Stimulated activated CD4-positive, alpha-beta T cell treated with anti-CD3 and anti-CD28 coated beads, Interleukin-1b, Interleukin-23, amount 100 ng/mL, for 48 hours (primary cell): Measurements from ENCODE around the gene SNN.

Experiments
- DNase-seq: peaks from one replicate; pipeline ENCODE4 v3.0.0-alpha.2; 2020

Gene SNN

DNA sequence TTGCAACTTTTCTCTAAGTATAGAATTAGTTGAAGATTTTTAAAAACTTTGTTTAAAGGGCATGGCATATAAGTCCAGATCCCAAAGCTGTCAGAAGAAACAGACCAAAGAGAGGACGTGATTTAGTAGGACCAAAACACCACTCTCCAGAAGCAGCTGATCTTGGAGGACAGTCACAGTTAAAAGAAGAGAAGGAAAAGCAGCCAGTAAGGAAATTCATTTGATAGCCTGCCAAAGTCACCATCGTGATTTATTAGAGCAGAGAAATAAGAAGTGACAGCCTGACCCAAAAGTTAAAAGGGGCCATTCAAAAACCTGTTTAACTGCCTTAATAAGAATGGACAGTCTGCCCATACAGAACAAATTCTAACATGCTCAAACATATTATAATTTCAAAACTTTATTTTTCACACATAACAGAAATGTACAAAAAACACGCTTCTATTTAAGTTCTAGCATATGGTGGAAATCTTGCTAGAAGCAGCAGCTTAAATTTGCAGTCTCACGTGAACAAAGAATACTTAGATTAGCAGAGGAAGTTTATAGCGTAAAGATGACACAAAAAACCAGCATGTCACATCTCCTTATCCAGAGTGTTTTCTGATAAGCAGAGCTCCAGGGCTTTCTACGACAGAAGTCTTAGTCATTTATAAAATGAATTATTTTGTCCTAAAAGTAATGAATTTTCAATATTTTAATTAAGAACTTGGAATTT, 37.2 kb downstream of the SNN start:
- no peak for DNase-seq

DNA sequence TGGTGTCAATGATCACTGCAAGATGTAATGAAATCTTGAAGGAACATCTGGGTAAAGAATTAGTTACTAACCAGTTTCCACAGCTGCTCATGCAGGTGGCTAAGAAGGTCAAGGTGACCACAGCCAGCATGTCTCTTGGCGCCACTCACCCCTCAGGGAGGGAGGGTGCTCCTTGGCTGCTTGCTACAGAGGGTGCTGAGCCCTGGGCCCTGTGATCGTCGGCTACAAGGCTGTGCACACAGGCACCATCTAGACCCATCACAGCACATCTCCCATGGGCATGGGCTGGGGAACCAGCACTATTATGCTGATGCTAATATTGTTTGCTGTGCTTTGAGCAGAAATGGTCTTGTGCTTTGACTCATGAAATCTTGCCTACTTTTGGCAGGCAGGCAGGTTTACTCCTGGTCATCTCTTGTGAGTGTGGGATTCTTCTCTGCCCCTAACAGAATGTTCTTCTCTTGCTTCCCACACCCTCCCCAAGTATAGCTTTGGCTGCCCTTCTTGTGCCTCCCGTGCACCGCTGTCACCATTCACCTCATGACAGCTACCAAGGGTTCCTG, 38.0 kb downstream of the SNN start:
- DNase-seq = no peak

DNA sequence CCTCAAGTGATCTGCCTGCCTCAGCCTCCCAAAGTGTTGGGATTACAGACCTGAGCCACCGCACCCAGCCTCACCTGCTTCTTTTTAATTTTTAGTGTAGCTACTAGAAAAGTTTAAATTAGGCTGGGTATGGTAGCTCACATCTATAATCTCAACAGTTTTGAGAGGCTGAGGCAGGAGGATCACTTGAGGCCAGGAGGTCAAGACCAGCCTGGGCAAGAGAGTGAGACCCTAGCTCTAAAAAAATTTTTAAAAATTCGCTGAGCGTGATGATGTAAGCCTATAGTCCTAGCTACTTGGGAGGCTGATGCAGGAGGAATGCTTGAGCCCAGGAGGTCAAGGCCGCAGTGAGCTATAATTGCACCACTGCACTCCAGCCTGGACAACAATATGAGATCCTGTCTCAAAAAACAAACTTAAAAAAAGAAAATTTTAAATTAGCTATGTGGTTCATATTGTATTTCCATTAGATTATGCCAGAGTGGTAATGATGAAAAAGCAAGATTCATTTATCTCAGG, 39.5 kb downstream of the SNN start:
- no peak for DNase-seq

DNA sequence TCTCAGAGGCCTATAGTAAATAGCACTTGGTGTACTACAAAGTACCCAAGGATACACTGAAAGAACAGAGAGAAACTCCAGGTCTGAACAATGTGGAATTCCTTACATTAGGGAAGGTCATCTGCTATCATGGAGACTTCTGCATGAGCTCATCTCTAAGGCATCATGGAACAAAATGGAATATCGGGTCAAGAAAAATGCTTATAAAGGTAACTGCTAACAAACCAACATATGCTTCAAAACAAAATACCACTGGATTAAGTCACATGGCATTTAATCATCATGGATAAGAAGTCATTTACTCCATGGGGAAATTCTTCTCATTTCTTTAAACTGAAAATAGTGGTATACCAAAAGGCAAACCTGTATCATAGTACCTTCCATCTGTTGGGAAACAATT, 40.2 kb downstream of the SNN start:
- no peak for DNase-seq

DNA sequence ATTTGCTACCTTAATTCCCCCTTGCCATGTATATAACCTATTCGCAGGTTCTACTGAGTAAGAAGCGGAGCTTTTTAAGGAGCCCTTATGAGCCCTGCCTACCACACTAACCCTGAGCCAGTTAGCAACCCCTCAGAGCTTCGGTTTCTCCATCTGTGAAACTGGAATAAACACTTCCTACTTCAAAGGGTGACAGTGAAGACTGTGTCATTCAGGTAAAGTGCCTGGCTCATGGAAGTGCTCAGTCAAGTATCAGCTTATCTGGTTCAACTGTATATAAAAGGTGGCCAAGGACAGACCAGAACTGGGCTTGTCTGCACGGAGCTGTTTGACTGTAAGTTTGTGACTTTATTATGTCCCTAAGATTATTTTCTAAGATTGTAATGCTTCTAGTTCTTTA, 43.4 kb downstream of the SNN start:
- DNase-seq = no peak

DNA sequence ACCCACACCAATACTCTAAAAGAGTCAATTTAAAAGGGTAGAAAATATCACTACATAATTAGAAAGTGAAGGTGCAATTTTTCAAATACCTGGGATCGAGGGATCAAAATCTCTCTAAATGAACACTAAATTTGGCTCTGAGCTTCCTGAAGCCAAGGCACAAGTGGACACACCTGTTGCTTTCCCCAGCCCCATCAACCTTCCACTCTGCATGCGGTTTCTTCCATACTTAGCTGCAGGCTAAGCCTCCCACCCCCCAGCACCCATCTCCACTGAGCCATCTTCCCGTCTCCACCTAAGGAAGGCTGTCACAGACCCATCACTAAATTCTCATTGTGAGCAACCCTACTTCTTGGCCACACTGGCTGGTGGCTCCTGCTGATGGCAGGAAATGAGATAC, 43.9 kb downstream of the SNN start:
- no peak for DNase-seq

DNA sequence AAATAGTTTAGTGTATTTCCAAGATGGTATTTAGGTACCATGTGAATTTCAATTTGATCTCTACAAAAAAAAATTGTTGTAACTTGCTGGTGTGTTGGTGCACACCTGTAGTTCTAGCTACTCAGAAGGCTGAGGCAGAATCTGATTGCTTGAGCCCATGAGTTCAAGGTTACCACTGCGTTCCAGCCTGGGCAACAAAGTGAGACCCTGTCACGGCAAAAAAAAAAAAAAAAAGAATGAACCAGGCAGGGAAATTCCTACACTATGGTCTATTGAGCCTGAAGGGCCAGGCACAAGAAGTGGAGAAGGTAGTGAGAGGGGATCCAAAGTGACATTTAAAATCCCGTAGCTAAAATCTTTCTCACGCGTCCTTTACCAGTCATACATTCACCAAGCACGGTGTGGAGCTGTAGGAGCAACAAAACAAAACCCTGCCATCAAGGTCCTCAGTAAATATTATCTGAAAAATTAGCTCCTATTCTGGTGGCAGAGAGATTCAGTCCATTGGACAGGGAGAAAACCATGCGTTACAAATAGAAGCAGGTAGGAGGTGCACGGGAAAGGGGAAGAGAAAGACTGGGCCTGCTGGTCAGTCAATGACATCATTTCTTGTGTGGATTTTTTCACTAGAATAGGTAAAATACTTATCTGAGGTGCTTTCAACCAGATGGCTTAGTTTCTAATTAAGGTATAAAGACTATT, 47.1 kb downstream of the SNN start:
- DNase-seq = no peak

DNA sequence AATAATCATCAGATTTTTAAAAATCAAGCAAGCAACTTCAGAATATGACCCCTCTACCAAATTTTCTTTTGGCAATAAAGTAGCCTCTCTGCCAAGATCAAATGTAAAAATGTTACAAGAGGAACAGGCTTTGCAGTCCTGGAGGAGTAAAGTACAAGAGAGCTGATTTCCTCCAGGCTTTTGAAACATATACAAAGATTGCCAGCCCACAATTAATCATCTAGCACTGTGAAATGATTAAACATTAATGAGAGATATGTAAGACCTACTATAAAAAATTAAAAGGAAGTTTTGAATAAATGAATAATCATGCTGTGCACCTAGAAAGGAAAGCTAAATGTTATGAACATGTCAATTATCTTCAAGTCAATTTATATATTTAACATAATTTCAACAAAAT, 48.1 kb downstream of the SNN start:
- no peak for DNase-seq

DNA sequence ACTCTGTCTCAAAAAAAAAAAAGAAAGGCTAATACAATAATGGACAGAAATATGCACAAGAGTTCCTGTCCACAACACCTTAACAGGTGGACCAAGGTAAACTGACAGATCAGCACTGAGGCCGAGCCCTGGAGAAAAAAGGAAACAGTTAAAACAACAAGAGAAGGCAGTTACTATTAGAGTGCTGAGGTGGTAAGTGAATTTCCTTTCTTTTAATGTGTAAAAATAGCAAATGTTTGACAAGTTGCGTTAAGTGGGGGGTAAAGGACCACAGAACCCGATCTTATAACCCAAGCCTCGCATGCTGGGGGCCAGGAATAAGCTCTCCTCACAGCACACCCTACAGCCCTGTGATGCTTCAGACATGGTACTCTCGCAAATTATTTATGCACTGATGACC, 49.6 kb downstream of the SNN start:
- no peak for DNase-seq

DNA sequence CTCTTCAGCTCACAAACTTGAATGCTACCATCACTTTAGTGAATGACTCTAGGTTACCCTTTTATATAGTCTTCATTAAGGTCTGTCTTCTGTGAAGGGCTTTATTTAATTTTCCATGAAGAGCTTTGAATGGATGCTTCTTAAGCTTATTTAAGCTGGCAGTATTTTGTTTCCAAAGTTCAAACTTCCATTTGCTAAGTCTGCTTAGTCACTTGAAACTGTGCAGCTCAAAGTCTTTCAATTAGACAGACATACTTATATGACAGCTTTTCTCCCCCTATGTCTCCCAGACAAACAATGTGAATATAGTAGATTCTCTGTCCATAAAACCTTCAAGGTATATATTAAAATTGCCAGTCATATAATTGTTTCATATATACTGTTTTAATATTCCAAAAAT, 50.9 kb downstream of the SNN start:
- DNase-seq = no peak

DNA sequence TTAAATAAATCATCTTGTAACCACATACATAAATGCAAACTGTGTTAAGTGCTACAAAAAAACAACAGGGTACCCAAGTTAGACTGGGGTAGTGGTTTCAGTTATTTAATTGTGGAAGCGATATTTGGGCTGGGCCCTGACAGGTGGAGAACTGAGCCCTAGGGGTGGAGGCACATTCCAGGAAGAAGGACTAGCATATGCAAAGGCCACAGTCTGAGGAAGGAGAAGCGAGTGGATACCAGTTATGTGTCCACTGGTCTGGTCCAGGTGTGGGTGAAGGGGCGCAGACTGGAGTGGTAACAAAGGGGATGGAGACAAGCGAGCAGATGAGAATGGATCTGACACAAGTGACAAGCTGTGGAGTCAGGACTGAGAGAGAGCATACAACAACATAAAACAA, 51.5 kb downstream of the SNN start:
- DNase-seq = no peak

DNA sequence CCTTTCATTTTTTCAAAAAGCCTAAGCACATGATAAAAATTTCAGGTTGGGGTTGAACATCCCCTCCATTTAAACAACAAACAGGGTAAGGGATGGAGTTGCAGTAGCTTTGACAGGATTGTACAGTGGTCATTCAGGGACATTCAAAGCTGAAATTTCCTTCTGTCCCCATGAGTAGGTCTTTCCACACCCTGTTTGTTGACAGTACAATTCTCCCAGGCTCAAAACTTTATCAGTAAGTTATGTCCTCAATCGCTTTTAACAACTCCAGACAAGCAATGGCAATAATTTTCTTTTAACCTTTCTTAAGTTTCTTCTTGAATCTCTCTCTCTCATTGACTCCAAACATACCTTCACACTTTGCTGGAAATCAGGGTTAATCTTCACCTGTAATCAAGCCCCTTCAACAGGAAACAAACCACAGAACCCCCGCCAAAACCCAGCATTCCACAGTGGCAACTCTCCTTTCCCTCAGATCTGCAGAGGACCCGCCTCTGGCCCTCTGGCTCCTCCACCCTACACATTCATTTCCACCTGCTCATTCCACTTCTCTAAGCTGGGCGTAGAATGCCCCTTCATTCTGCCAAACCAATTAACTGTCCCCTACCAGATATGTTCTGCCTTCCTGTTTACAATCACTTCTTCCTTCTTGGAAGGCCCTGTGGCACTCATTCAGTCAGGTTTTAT, 53.7 kb downstream of the SNN start:
- no peak for DNase-seq

DNA sequence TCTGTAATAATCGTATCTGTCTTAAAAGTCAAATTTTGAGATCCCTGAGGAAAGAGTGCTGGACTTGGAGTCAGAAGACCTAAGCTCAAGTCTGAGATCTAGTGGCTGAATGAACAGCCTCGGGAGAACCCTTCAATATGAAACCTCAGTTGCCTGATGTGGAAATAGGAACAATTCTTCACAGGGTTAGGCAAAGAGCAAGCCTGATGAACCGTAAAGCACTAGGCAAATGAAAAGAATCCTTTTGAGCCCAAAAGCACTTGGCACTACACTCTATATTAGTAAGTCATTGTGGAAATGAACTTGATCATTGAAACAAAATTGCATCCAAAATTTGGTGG, 54.2 kb downstream of the SNN start:
- DNase-seq = no peak

DNA sequence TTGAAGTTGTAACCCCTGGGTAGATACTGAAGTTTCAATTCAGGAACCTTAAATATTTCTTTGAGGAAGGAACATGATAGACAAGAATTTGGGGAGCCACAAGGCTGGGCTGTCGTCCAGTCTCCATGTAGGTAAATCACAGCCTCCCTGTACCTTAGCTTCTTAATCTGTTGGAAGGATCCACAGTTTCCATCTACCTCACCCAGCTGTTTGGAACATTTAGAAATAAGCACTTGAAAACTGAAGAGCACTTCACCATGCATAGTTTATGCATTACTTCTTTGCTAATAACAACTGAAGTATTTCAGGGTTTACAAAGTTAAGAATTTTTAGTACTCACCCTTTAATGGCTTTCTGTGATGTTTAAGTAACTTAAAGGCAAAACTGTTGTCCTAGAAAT, 57.2 kb downstream of the SNN start:
- no peak for DNase-seq

DNA sequence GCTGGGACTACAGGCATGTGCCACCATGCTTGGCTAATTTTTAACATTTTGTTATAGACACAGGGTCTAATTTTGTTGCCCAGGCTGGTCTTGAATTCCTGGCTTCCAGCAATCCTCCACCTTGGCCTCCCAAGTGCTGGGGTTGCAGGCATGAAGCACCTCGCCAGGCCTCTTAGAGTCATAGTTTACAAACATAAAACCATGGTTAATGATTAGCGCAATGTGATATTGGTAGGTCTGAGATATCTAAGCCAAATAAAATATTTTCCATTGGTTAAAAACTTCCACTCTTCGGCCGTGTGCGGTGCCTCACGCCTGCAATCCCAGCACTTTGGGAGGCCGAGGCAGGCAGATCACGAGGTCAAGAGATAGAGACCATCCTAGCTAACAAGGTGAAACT, 57.8 kb downstream of the SNN start:
- DNase-seq = no peak

DNA sequence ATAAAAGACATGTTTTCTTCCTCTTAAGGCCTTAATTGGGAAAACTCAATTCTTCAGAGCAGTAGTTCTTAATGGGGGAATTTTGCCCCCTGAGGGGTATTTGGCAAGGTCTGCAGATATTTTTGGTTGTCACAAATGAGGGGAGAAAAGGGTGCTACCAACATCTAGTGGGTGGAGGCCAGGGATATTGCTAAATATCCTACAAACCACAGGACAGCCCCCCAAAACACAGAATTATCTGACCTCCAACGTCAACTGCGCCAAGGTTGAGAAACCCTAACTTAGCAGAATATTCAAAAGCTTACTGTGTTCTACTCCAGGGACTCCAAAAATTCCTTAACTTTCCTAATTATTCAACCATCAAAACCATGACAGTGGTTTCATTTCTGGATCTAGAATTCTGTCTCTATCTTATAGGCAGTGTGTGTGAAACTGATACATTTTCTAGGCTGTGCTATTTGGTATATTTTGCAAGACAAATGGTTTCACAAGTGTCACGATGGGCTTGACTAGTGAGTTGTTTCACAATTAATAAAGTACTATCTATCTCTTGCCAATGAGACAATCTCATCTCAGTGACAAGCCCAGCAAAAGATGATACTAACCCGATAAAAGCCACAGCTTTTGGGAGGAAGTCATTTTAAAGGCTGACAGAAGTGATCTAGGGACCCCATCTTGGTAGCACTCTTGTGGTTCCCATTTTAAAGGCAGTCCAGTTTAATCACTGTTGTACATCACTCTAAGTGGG, 59.7 kb downstream of the SNN start:
- DNase-seq = no peak
